Measurements from ENCODE around the gene ERBB2. TPM values are rescaled to one million over a fixed set of nuclear protein-coding genes. Genes with fewer than 3 reads are reported as not detected.

ERBB2 gene
- total and polyA plus RNA-seq, 2 of the 13 experiments (the other 11 are each of a cell fraction or from before 2014, with no cell fraction given) = 57.7 to 64.1 TPM

GRCh38 chr17:39687546-39688474, 12.1 kb upstream of the ERBB2 start, which contains the start of gene PGAP3 (continued):
- TF ChIP-seq, protein P1, sequence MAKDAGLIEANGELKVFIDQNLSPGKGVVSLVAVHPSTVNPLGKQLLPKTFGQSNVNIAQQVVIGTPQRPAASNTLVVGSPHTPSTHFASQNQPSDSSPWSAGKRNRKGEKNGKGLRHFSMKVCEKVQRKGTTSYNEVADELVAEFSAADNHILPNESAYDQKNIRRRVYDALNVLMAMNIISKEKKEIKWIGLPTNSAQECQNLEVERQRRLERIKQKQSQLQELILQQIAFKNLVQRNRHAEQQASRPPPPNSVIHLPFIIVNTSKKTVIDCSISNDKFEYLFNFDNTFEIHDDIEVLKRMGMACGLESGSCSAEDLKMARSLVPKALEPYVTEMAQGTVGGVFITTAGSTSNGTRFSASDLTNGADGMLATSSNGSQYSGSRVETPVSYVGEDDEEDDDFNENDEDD (CRISPR knock-in tag; IDR thresholded peaks at IDR 0.05; ENCODE audit: borderline replicate concordance) = peak; percentile 28; the same call in 1 of the 2 replicates
- TF ChIP-seq ZNF230 (CRISPR knock-in tag; IDR thresholded peaks at IDR 0.05) (no peak), U2AF2 (IDR thresholded peaks at IDR 0.05; ENCODE audit: low read depth, low read length) (no peak), ZBTB33 (CRISPR knock-in tag; IDR thresholded peaks at IDR 0.05) (no peak; the same call in 1 of the 2 replicates), GZF1 (CRISPR knock-in tag; IDR thresholded peaks at IDR 0.05) (no peak; the same call in 1 of the 2 replicates), SMARCE1 (IDR thresholded peaks at IDR 0.05; ENCODE audit: borderline replicate concordance) (no peak), DRAP1 (CRISPR knock-in tag; IDR thresholded peaks at IDR 0.05) (peak; percentile 92), RFXAP (CRISPR knock-in tag; IDR thresholded peaks at IDR 0.05; ENCODE audit: borderline replicate concordance) (peak; percentile 71), ATRX (CRISPR knock-in tag; IDR thresholded peaks at IDR 0.05; ENCODE audit: borderline replicate concordance) (no peak), BCLAF1 (IDR thresholded peaks at IDR 0.05) (no peak), MBD4 (IDR thresholded peaks at IDR 0.05; ENCODE audit: borderline replicate concordance, low read length) (no peak), ZNF576 (CRISPR knock-in tag; IDR thresholded peaks at IDR 0.05) (no peak), NR2F6 (IDR thresholded peaks at IDR 0.05) (no peak; the same call in 1 of the 2 replicates), NR2F6 (CRISPR knock-in tag; IDR thresholded peaks at IDR 0.05) (peak; percentile 15; the same call in 1 of the 2 replicates), ZSCAN25 (CRISPR knock-in tag; IDR thresholded peaks at IDR 0.05) (no peak; the same call in 1 of the 2 replicates), IRX3 (CRISPR knock-in tag; IDR thresholded peaks at IDR 0.05; ENCODE audit: borderline replicate concordance, low read depth) (no peak), ZNF75D (CRISPR knock-in tag; IDR thresholded peaks at IDR 0.05; ENCODE audit: borderline replicate concordance) (no peak), TARDBP (CRISPR knock-in tag; IDR thresholded peaks at IDR 0.05) (peak; percentile 60; the same call in 1 of the 2 replicates), MTF2 (CRISPR knock-in tag; IDR thresholded peaks at IDR 0.05; ENCODE audit: borderline replicate concordance) (no peak; the same call in 1 of the 2 replicates), ZFYVE20 (CRISPR knock-in tag; IDR thresholded peaks at IDR 0.05; ENCODE audit: borderline replicate concordance, low read depth) (no peak), SIX1 (CRISPR knock-in tag; IDR thresholded peaks at IDR 0.05; ENCODE audit: borderline replicate concordance) (no peak), ZNF549 (CRISPR knock-in tag; IDR thresholded peaks at IDR 0.05) (no peak), TAF15 (IDR thresholded peaks at IDR 0.05; ENCODE audit: low read depth, low read length, poor library complexity, severe bottlenecking) (no peak), MIER2 (CRISPR knock-in tag; IDR thresholded peaks at IDR 0.05) (peak; percentile 9; the same call in 1 of the 2 replicates)
